ENCODE measurements around the gene GID4.
"Not testable (repeated sequence)": the region's sequence is repeated elsewhere in the genome, so short reads cannot be mapped to it uniquely, and the experiment has no call there.

The GID4 gene

DNA sequence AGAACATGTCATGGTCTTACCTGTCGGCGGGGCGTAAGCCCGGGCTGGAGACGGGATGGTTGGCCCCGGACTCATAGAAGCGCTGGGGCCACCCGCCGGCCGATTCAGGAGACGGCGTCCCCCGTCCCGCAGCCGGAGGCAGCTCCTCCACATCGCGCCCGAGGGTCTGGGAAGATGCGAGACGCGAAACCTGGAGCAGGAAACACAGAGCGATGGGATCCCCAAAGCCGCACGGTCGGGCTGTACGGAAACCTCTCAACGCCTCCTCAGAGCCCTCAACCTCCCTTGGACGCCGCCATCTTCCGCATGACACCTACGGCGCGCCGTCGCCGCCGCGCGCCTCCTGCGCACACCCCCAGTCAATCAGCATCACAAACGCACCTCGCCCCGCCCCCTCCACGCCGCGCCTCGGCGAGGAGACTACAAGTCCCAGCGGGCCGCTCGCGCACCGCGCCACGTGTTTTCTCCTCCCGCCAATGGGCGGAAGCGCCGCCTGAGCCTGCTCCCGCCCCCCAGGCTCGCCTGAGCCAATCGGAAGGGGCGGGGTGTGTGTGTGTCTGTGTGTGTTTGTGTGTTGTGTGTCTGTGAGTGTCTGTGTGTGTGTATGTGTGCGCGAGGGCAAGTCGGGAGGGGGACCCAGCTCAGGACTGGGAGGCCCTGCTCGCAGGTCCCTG is at the start of gene GID4, which contains the start of gene ATPAF2:
TSS of gene GID4 (plus strand) at position 548 of the 674 bp plus-strand sequence. CDS start at position 605, 57 bp downstream.
TSS of gene ATPAF2 (minus strand) at position 308 of the 674 bp plus-strand sequence. CDS start at position 153, 155 bp downstream.
- peak; percentile 100 for DNase-seq

DNA sequence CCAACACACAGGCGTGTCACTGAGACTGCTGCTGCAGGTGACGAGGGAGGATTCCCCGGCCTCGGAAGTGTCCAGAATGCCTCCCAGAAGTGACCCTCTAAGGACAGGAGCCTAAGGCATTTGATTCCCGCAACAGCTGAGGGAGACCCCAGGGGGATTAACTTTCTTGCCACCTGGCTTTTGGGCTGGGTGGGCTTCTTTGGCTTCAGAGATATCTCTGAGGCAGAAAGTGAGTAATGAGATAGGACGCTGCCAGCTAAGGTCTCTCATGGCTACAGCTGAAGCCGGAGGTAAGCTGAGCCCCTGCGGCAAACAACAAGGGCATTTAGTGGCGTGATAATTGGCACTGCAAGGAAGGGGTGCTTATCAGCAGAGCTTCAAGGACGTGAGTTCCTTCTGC is 49.6 kb upstream of the GID4 start:
- no peak for DNase-seq

DNA sequence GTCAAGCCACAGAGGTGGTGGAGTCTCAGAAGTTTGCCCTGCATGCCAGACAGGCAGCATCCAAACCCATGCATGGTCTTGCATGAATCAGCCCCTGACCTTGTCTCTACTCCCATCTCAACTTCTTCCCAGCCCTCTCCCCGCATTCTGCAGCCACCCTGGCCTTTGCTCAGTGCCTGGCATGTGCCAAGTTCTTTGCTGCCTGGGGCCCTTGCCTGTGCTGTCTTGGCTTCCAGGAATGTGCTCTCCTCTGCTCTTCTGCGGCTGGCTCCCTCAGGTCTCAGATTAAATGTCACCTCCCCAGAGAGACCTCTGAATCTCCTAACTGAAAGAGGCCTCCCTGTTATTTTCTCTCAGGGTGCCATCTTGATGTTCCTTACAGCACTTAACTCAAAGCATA is 48.9 kb upstream of the GID4 start:
- no peak for DNase-seq

DNA sequence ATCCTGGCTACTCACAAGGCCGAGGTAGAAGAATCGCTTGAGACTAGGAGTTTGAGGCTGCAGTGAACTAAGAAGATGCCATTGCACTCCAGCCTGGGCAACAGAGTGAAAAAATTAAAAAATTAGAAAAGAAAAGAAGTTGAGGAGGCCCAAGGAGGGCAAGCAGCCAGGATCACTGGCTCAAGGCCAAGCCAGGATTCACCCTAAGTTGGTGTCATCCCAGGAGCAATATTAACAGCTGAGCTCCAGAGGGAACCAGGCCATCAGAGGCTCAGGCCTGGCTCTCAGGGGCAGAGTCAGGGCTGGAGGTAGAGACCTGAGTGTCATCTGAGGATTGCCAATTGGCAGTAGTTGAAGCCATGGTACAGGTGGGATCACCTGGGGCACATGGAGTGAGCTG is 45.8 kb upstream of the GID4 start:
- no peak for DNase-seq

DNA sequence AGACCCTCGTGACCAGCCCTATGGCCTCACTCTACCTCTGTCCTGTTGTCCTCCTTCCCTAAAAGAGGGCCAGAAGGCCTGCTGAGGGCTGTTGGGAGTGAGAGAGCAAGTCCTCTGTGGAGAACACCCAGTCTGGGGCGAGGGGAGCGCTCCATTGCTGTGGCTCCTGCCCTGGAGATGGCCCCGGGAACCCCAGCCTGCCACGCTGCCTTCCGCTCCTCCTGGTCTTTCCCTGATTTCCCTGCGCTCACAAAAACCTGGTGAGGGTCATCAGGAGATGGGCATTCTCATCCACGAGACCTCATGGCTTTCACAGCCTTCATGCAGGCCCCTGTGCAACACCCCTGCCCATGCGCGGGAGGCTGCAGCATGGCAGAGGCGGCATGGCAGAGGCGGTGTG is 45.4 kb upstream of the GID4 start:
- no peak for DNase-seq

DNA sequence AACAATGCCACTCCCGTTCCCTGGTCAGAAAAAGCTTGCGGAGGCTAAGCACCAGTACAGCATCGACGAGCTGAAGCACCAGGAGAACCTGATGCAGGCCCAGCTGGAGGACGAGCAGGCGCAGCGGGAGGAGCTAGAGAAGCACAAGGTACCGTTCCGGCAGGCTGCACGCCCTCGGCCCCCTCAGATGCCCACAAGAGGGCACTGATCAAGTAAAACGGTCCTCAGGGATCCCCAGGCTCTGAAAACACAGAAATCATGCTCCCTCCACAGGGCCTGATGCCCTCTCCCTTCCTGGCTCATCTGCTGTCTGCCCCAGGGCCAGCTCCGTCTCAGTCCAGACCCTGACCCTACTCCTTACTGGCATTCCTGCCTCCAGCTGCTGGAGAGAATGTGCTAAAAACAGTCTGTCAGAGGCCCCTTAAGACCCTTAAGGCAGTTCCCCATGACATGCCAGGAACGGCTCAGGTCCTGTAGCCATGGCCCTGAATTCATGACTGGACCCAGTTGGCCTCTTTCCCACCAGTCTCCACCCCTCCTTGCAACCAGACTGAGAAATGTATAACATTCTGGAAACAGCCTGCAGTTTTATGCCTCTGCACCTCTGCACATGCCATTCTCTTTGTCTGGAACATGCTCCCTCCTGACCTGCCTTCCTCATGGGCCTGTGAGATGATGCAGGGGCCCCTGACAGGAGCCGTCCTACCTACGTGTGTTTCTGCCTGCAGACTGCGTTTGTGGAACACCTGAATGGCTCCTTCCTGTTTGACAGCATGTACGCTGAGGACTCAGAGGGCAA is 44.7 kb upstream of the GID4 start:
- DNase-seq, result peak; percentile 21

DNA sequence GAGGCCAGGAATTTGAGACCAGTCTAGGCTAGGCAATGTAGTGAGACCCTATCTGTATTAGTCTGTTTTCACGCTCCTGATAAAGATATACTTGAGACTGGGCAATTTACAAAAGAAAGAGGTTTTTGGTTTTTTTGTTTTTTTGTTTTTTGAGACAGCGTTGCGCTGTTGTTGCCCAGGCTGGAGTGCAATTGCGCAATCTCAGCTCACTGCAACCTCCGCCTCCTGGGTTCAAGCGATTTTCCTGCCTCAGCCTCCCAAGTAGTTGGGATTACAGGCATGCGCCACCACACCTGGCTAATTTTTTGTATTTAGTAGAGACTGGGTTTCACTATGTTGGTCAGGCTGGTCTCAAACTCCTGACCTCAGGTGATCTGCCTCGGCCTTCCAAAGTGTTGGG is 43.3 kb upstream of the GID4 start:
- not testable (repeated sequence) for DNase-seq

DNA sequence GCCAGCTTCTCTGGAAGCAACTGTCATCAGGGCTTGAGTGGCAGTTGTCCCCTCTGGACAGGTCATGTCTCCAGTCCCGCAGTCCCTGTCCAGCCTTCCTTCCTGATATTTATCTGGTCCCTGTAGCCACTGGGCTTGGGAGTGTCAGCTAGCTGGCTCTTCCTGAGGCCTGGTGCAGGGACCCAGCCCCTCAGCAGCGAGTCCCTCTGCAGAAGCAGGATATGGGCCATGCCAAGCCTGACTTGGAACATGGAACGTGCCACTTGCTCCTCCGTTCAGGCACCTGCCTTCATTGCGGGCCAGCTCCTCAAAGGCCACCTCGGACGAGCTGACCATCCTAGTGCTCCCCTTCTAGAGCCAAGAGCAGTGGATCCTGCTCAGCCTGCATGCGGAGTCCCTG is 40.3 kb upstream of the GID4 start:
- DNase-seq, result no peak

DNA sequence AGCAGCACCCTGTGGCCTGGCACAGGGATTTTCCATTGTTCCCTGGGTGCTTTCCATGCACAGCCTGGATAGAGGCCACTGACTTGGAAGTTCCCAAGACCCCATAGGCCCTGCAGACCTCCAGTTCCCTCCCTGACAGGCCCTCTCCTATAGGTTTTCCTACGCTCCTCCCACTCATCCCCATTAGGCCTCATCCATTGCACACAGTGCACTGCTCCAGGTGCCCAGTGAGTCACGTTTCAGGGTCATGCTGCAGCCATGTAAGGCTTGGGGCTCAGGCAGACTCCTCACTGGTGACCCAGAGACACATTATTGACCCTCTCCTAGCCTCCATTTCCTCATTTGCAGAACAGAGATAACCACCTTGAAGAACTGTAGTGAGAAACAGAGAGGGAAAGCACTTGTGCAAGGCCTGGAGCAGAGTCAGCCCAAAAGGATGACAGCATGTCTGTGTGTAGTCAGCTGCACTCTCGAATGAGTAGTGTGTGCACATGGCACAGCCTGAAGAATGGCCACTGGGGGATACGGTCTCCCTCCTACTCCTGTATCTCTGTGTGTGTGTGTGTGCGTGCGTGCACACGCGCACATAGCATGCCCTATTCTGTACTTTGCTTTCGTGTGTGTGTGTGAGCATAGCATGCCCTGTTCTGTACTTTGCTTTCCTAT is 39.7 kb upstream of the GID4 start:
- DNase-seq, result no peak

DNA sequence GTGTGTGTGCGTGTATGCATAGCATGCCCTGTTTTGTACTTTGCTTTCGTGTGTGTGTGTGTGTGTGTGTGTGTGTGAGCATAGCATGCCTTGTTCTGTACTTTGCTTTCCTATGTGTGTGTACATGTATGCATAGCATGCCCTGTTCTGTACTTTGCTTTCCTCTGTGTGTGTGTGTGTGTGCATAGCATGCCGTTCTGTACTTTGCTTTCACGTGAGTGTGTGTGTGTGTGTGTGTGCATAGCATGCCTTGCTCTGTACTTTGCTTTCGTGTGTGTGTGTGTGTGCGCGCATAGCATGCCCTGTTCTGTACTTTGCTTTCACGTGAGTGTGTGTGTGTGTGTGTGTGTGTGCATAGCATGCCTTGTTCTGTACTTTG is 39.2 kb upstream of the GID4 start:
- DNase-seq, result no peak

DNA sequence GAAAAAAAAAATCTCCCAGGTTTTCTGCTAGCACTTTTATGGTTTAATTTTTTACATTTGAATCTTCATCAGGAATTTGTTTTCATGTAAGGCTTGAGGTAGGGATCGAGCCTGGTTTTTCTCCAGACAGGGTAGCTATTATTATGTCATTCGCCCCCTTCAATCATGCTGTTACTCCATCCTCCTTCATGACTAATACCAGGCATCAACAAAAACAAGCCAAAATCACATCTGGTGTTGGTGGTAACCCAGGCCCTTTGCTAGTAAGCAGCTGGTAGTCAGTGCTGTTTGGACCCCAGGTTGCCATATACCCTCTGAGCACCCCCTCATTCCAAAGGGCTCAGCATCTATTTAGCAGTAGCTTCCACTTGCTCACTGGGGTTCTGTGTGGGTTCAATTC is 37.0 kb upstream of the GID4 start:
- DNase-seq, result no peak

DNA sequence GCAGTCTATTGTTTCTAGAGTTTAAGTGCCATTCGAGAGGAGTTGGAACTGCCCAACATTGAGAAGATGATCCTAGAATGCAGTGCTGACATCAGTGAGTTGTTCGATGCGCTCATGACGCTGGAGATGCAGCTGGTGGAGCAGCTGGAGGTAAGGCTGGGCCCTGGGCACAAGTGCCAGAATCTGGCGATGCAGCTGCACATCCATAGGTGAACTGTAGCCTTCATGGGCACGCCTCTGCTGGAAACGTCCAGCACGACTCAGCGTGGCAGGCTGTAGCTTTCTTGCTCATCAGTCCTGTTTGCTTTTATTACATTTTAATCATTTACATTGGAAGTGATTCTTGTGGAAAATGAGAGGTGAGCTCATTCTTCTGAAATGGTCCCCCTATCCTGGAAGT is 34.9 kb upstream of the GID4 start:
- no peak for DNase-seq

DNA sequence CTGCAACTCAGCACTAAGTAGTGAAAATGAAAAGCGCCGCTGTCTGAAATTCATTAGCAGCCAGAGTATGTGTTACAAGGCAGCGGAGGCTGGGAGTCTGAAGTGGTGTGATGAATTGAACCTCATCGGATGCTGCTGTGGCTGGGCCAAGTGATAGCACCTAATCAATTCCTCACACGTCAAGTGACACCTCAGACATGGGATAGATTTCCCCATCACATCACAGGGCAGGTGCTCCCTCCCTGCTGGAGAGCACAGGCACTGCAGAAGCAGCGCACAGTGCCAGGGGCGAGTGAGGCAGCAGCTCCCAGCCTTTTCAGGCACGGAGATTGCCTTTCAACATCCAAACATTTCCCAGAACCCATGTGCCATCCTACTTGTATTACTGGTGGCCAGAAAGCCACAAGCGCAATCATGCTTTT is 34.3 kb upstream of the GID4 start:
- no peak for DNase-seq

DNA sequence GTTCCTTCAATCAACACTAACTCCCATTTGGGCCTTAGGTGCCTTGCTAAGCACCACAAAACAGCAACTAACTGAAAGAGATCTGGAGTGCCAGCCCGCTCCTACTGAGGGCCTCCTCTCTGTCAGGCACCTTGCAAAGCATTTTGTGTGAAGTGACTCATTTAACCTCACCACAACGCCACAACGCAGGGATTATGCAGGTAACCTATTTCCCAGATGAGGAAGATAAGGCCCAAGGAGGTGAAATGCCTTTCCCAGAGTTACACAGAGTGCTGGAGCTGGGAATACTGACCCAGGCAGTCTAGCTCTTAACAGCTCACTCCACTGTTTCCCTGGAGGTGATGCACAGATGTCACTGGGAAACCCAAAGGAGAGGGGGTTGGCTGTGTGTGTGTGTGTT is 33.7 kb upstream of the GID4 start:
- no peak for DNase-seq

DNA sequence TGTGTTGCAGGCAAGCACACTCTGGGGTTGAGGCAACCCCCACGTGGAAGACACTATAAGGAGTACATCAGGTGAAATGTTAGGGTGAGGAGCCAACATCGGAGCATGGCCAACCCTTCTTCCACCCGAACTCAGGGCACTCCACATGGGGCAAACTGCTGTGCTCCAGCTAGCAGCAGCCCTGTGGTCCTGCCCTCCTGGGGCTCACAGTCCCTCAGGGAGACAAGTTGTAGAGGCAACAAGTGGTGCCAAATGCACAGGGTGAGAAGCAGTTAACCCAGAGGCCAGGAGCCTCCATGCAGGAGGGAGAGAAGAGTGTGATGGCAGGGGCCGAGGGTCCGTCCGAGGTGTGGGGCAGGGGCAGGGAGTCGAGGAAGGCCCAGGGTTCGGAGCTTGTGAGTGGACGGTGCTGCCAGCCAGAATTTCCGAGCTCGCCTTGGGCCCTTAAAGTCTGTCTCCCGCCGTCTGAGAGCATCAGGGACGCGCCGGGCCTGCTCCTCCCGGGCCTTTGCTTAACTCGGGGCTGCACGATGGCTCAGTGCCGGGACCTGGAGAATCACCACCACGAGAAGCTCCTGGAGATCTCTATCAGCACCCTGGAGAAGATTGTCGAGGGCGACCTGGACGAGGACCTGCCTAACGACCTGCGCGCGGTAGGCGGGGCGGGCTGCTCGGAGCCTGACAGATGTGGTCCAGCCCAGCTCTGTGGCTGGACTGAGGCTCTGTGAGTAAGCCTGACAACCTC is 32.5 kb upstream of the GID4 start:
- DNase-seq, result no peak

DNA sequence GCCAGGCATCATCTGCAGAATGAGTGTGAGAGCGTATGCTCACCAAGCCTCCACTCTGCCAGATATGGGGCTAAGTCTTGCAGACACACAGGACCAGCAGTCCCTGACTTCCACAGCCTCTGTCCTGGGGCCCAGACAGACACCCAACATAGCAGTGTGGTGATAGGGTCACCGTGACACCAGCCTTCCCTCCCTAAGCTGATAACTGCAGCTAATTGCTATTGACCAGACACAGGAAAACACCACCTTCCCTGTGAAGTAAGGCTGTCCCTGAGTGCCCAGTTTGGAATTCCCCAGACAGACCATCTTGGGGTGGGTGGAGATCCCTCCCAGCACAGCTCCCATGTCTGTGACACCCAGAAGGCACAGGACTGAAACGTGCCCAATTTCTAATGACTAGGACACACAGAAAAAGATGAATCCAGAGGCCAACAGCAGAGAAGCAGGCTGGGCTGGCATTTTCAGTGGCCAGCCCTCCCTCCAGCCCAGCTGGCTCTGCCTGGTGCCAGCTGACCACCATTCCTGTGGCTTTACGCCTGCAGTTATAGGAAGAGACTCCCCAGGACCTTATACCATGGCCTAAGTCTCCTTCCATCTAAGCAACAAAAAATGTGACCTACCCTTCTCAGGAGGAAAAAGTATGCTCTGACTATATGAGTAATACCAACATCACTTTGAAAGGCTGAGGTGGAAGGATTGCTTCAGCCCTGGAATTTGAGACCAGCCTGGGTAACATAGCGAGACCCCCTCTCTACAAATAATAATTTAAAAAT is 30.5 kb upstream of the GID4 start:
- no peak for DNase-seq

DNA sequence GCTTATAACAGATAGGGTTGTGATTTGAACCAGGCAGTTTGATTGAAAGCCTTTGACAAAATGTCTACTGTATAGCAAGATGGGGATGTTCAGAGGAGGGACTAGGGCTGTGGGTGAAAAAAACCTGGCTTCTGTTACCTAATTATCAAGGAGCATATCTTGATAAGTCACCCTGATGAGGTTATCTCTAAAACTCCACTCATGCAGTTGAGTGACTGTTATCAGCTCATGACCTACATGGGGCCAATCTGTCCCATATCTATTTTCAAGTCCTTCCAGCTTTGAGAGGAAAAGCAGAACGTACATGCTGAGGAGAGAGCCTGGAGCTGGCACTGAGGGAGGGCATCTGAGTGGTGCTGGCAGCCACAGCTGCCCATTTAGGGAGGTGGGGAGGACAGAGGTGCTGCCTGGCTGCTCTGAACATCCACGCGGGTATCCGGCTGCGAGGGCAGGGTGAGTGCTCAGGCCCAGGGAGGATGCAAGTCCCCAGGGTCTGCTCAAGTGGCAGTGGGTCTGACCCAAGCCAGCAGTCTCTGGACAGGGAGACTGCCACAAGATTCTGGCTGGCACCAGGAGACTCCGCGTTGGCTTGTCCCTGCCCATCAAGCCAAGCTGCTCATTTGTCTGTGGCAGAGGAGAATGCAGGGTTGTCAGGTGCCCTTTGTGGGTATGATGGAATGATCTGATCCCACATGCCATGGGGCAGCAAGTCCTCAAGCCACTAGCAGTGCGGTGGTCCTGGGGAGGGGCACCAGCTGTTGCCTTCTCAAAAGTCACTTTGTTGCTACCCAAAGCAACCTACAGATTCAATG is 29.4 kb upstream of the GID4 start:
- DNase-seq, result no peak

DNA sequence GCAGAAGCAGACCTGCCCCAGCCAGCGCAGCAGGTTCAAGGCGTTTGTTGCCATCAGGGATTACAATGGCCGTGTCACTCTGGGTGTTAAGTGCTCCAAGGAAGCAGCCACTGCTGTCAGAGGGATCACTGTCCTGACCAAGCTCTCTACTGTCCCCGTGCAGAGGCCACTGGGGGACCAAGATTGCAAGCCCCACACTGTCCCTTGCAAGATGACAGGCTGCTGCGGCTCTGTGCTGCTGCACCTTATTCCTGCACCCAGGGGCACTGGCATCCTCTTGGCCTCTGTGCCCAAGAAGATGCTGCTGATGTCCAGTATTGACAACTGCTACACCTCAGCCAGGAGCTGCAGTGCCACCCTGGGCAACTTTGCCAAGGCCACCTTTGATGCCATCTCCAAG is 27.9 kb upstream of the GID4 start:
- DNase-seq, result no peak

DNA sequence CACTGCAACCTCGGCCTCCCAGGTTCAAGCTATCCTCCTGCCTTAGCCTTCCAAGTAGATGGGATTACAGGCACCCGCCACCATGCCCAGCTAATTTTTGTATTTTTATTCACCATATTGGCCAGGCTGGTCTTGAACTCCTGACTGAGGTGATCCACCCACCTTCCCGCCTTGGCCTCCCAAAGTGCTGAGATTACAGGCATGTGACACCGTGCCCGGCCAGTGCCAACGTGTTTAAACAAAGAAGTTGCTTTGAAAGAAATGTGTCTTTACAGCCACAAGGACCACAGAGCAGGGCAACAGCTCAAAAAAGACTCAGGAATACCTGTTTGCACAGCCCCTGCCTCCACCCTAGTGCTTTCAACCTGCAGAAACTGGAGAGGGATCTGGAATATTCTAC is 25.2 kb upstream of the GID4 start:
- DNase-seq, result no peak

DNA sequence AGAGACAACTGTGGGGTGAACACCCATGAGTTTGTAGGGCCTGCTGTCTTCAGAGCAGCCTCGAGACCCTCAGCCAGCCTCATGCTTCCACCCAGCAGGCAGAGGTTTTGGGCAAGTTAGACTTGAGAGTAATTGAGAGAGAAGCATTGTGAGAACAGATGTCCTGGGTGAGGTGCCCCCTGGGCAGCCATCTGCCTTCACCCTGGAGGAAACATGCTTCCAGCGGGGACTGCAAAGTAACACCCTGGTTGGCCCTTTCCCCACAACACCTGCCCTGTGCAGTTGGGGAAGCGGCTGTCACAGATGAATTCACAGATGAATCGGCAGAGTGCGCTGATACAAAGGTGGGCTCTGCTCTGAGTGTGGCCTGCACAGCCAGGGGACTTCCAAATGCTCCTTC is 23.6 kb upstream of the GID4 start:
- DNase-seq, result no peak

DNA sequence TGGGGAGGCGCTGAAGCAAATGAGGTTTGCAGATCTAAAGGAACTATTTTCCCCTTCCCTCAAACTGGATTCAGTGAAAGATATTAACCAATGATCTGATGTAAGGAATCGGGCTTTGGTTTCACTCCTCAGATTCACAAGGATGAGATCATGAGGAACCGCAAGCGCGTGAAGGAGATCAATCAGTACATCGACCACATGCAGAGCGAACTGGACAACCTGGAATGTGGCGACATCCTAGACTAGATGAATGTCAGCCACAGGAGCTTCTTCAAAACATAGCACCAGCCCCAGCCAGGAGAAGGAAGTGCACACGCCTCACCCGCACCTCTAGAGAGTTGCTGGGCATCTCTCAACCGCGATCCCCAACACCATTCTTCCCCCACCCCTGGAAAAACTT is 22.8 kb upstream of the GID4 start:
- DNase-seq, result no peak

DNA sequence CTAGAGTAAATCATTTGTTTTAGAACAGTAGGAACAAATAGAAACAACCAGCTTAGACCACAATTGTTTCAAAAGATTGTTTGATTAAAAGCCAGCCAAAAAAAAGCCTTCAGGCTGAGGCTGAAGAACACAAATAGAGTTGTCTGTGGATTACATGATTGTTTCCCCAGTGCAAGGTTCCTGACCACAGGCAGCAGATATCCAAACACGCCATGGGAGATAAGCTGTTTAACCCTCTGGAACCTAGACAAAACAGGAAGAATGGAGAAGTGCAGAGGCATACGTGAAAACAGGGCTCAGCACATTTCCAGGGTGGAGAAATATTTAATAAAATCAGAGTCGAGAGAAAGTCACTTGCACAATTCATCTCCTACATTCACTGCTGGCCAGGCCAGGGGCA is 21.2 kb upstream of the GID4 start:
- DNase-seq, result no peak
